Measurements from ENCODE around the gene TVP23A. TPM values are rescaled to one million over a fixed set of nuclear protein-coding genes. Genes with fewer than 3 reads are reported as not detected.
"Not testable (repeated sequence)": the region's sequence is repeated elsewhere in the genome, so short reads cannot be mapped to it uniquely, and the experiment has no call there.

The TVP23A gene
- polyA plus RNA-seq, 3 donors, result 0.06 to 0.17 (median 0.08) TPM

- Histone ChIP-seq H3K27ac (ENCODE audit: low read depth in 1 of 2, low read length in 2 of 2) (peak overlapping the region; percentile 9 to 53), H3K4me1 (ENCODE audit: control insufficient read depth in 1 of 2, insufficient read depth in 2 of 2, low read length in 2 of 2) (peaks cover 22% of the 10 kb centered on the region in 2 donors), H2AFZ (ENCODE audit: insufficient read depth, low read depth, low read length, poor library complexity, severe bottlenecking) (peak overlapping the region; percentile 84), H3K4me2 (replicated peaks; ENCODE audit: extremely low read depth, low read length, poor library complexity, severe bottlenecking) (peak overlapping the region; percentile 69)
- peak overlapping the region; percentile 63 to 84 for H3K4me3 Mint-ChIP-seq
- H3K4me1 Mint-ChIP-seq, result peaks cover 39% of the 10 kb centered on the region
- H3K9ac ChIP-seq (ENCODE audit: insufficient read depth, low read length, poor library complexity, severe bottlenecking); H3K4me3 ChIP-seq (replicated peaks in 1 of 3; ENCODE audit: low read depth in 2 of 3, low read length in 3 of 3); DNase-seq; intact Hi-C loops (cut with micrococcal nuclease); H3K79me2 ChIP-seq (ENCODE audit: insufficient read depth, low read length); H3K9me3 Mint-ChIP-seq; H3K27me3 ChIP-seq (ENCODE audit: control insufficient read depth in 2 of 2, insufficient read depth in 2 of 2, low read length in 2 of 2); H3K36me3 Mint-ChIP-seq; H3K36me3 ChIP-seq (replicated peaks in 1 of 2; ENCODE audit: control insufficient read depth in 1 of 2, insufficient read depth in 2 of 2, low read length in 2 of 2); H4K20me1 ChIP-seq (ENCODE audit: insufficient read depth, low read length); H3K27me3 Mint-ChIP-seq (ENCODE audit: low read depth in 3 of 3); H3K9me3 ChIP-seq (replicated peaks in 1 of 2; ENCODE audit: control insufficient read depth in 1 of 2, insufficient read depth in 1 of 2, low read length in 2 of 2): not testable (repeated sequence)
- 42% methylated on average over 2 of the region's 18 CpGs for WGBS (ENCODE audit: insufficient coverage)
- H3K27ac Mint-ChIP-seq, result peak overlapping the region; percentile 42 to 92 (median 76)
These were observed 10.9 kb upstream of the TVP23A start for GRCh38 chr16:10829390-10830098.

GRCh38 chr16:10828851-10829366, 10.3 kb upstream of the TVP23A start:
- DNase-seq, result peak; percentile 67 to 77 (median 75)
- Mint-ChIP-seq H3K9me3 (peaks cover 0 to 2% (median 0%) of the 10 kb centered on the region in 7 donors), H3K4me1 (peaks cover 39% of the 10 kb centered on the region), H3K27ac (peak overlapping the region; percentile 35 to 92 (median 80)), H3K36me3 (no peaks in the 10 kb centered on the region), H3K27me3 (ENCODE audit: low read depth in 3 of 3) (peaks cover 0 to 4% (median 4%) of the 10 kb centered on the region in 3 donors), H3K4me3 (peak overlapping the region; percentile 63 to 84)
- peaks cover 22% of the 10 kb centered on the region in 2 donors for H3K4me1 ChIP-seq (ENCODE audit: control insufficient read depth in 1 of 2, insufficient read depth in 2 of 2, low read length in 2 of 2)
- H2AFZ ChIP-seq (ENCODE audit: insufficient read depth, low read depth, low read length, poor library complexity, severe bottlenecking), result peak overlapping the region; percentile 84
- TF ChIP-seq CTCF (IDR thresholded peaks at IDR 0.05), result no peak
- H3K4me2 ChIP-seq (replicated peaks; ENCODE audit: extremely low read depth, low read length, poor library complexity, severe bottlenecking), result peak overlapping the region; percentile 69
- H4K20me1 ChIP-seq (ENCODE audit: insufficient read depth, low read length), result no peaks in the 10 kb centered on the region
- no peaks in the 10 kb centered on the region for H3K79me2 ChIP-seq (ENCODE audit: insufficient read depth, low read length)
- H3K36me3 ChIP-seq (replicated peaks in 1 of 2; ENCODE audit: control insufficient read depth in 1 of 2, insufficient read depth in 2 of 2, low read length in 2 of 2), result no peaks in the 10 kb centered on the region
- no peaks in the 10 kb centered on the region for H3K9me3 ChIP-seq (replicated peaks in 1 of 2; ENCODE audit: control insufficient read depth in 1 of 2, insufficient read depth in 1 of 2, low read length in 2 of 2)
- H3K9ac ChIP-seq (ENCODE audit: insufficient read depth, low read length, poor library complexity, severe bottlenecking), result peak overlapping the region; percentile 57
- intact Hi-C loops (cut with micrococcal nuclease), result no loop called here
- peak overlapping the region; percentile 9 to 53 for H3K27ac ChIP-seq (ENCODE audit: low read depth in 1 of 2, low read length in 2 of 2)
- WGBS (ENCODE audit: insufficient coverage), result 17% methylated on average over 15 of the region's 17 CpGs
- peak overlapping the region in 2 of 3 experiments; percentile 4 to 51 for H3K4me3 ChIP-seq (replicated peaks in 1 of 3; ENCODE audit: low read depth in 2 of 3, low read length in 3 of 3)
- no peaks in the 10 kb centered on the region for H3K27me3 ChIP-seq (ENCODE audit: control insufficient read depth in 2 of 2, insufficient read depth in 2 of 2, low read length in 2 of 2)
